Activated T-cell treated with anti-CD3 and anti-CD28 coated beads, Interleukin-2, amount 50 U/mL, for 72 hours (primary cell): ENCODE results near the gene FITM2. TPM values are rescaled to one million over a fixed set of nuclear protein-coding genes. Genes with fewer than 3 reads are reported as not detected.
A peak's percentile ranks its signal among the peaks of the same experiment; 100 is the strongest.
"Not testable (repeated sequence)": the region's sequence is repeated elsewhere in the genome, so short reads cannot be mapped to it uniquely, and the experiment has no call there.

Experiments
- ATAC-seq, 2 donors: fragments of 150-1000 bp; cut with Tn5 transposase; replicated peaks in 1 of 2; 2 replicates each; pipeline ENCODE4 v1.10.0; 2021; ENCODE audit warnings: moderate library complexity in 2 of 2, mild to moderate bottlenecking in 1 of 2
- DNase-seq, 2 donors: peaks; one replicate each; pipeline ENCODE4 v3.0.0; 2021 to 2022; ENCODE audit warnings: mixed read lengths in 1 of 2
- H3K27ac Mint-ChIP-seq: one replicate; pipeline ENCODE4 v1.8.0; 2022; ENCODE audit warnings: mild to moderate bottlenecking, moderate library complexity, mixed read lengths
- H3K27me3 Mint-ChIP-seq: one replicate; pipeline ENCODE4 v1.8.0; 2022; ENCODE audit warnings: low read depth, mixed read lengths
- H3K36me3 Mint-ChIP-seq, 2 donors: one replicate each; pipeline ENCODE4 v1.8.0; 2022; ENCODE audit warnings: mixed read lengths in 2 of 2, mild to moderate bottlenecking in 1 of 2; ENCODE audit not compliant: insufficient read depth in 2 of 2
- H3K4me1 Mint-ChIP-seq: one replicate; pipeline ENCODE4 v1.8.0; 2022; ENCODE audit warnings: low read depth, mixed read lengths
- H3K4me3 Mint-ChIP-seq, 2 donors: one replicate each; pipeline ENCODE4 v1.8.0; 2022; ENCODE audit warnings: mild to moderate bottlenecking in 2 of 2, mixed read lengths in 2 of 2, moderate library complexity in 2 of 2
- H3K9me3 Mint-ChIP-seq, 2 donors: one replicate each; pipeline ENCODE4 v1.8.0; 2022; ENCODE audit warnings: mixed read lengths in 2 of 2
- total RNA-seq, 2 donors: library from RNA; stranded (reverse); gene quantifications; one replicate each; pipeline ENCODE4 v1.2.3, GENCODE V29; 2022

FITM2 gene
- total RNA-seq, 2 donors from 2014 or later = 2.9 to 3.1 TPM

GRCh38 chr20:44324343-44324742 is 13.3 kb upstream of the FITM2 start:
- ATAC-seq = no peak

GRCh38 chr20:44319839-44320422 is 8.9 kb upstream of the FITM2 start:
- no peaks in the 10 kb centered on the region for H3K36me3 Mint-ChIP-seq
- H3K4me1 Mint-ChIP-seq = no peaks in the 10 kb centered on the region
- ATAC-seq (no peak), DNase-seq (no peak)
- H3K27me3 Mint-ChIP-seq = no peaks in the 10 kb centered on the region
- H3K4me3 Mint-ChIP-seq = no peak overlapping the region
- H3K9me3 Mint-ChIP-seq = no peaks in the 10 kb centered on the region
- no peak overlapping the region for H3K27ac Mint-ChIP-seq

More at GRCh38 chr20:44324343-44324742, 13.3 kb upstream of the FITM2 start:
- no peaks in the 10 kb centered on the region for H3K36me3 Mint-ChIP-seq
- H3K27ac Mint-ChIP-seq = no peak overlapping the region
- DNase-seq = no peak
- no peaks in the 10 kb centered on the region for H3K9me3 Mint-ChIP-seq
- no peaks in the 10 kb centered on the region for H3K4me1 Mint-ChIP-seq
- peaks cover 13% of the 10 kb centered on the region for H3K27me3 Mint-ChIP-seq
- no peak overlapping the region for H3K4me3 Mint-ChIP-seq

GRCh38 chr20:44314870-44315269 is 3.9 kb upstream of the FITM2 start:
- Mint-ChIP-seq H3K36me3 (no peaks in the 10 kb centered on the region), H3K9me3 (no peaks in the 10 kb centered on the region), H3K27ac (no peak overlapping the region), H3K4me1 (peaks cover 8% of the 10 kb centered on the region), H3K4me3 (no peak overlapping the region), H3K27me3 (no peaks in the 10 kb centered on the region)
- ATAC-seq (no peak), DNase-seq (no peak)

- DNase-seq = no peak
- Mint-ChIP-seq H3K27me3 (no peaks in the 10 kb centered on the region), H3K9me3 (no peaks in the 10 kb centered on the region), H3K27ac (peak overlapping the region; percentile 93), H3K36me3 (no peaks in the 10 kb centered on the region), H3K4me1 (peaks cover 15% of the 10 kb centered on the region), H3K4me3 (peak overlapping the region; percentile 77 to 92)
- ATAC-seq = no peak
Measured at GRCh38 chr20:44309763-44310663, 989 bp downstream of the FITM2 start.

- H3K9me3 Mint-ChIP-seq = no peaks in the 10 kb centered on the region
- ATAC-seq (no peak), DNase-seq (no peak)
- no peak overlapping the region for H3K4me3 Mint-ChIP-seq
- no peaks in the 10 kb centered on the region for H3K27me3 Mint-ChIP-seq
- no peak overlapping the region for H3K27ac Mint-ChIP-seq
- peaks cover 15% of the 10 kb centered on the region for H3K4me1 Mint-ChIP-seq
- H3K36me3 Mint-ChIP-seq = no peaks in the 10 kb centered on the region
Measured at GRCh38 chr20:44306927-44307326, 4.1 kb downstream of the FITM2 start.

- Mint-ChIP-seq H3K4me1 (peaks cover 3% of the 10 kb centered on the region), H3K27ac (no peak overlapping the region), H3K4me3 (no peak overlapping the region), H3K9me3 (no peaks in the 10 kb centered on the region), H3K27me3 (no peaks in the 10 kb centered on the region), H3K36me3 (no peaks in the 10 kb centered on the region)
- ATAC-seq = no peak
- DNase-seq = no peak
Measured at GRCh38 chr20:44304383-44304782, 6.6 kb downstream of the FITM2 start.

- Mint-ChIP-seq H3K27ac (no peak overlapping the region), H3K9me3 (no peaks in the 10 kb centered on the region), H3K4me1 (no peaks in the 10 kb centered on the region), H3K4me3 (no peak overlapping the region), H3K27me3 (no peaks in the 10 kb centered on the region), H3K36me3 (no peaks in the 10 kb centered on the region)
- ATAC-seq (no peak), DNase-seq (no peak)
Measured at GRCh38 chr20:44302736-44303135, 8.3 kb downstream of the FITM2 start.

- Mint-ChIP-seq H3K9me3 (no peaks in the 10 kb centered on the region), H3K4me3 (no peak overlapping the region), H3K4me1 (no peaks in the 10 kb centered on the region), H3K36me3 (no peaks in the 10 kb centered on the region), H3K27me3 (no peaks in the 10 kb centered on the region), H3K27ac (no peak overlapping the region)
- no peak for DNase-seq
- no peak for ATAC-seq
Measured at GRCh38 chr20:44302026-44302669, 8.9 kb downstream of the FITM2 start.

GRCh38 chr20:44301285-44301684 is 9.7 kb downstream of the FITM2 start:
- H3K27me3 Mint-ChIP-seq = no peaks in the 10 kb centered on the region
- ATAC-seq (no peak), DNase-seq (no peak)
- H3K9me3 Mint-ChIP-seq = no peaks in the 10 kb centered on the region
- H3K36me3 Mint-ChIP-seq = no peaks in the 10 kb centered on the region
- no peaks in the 10 kb centered on the region for H3K4me1 Mint-ChIP-seq
- H3K27ac Mint-ChIP-seq = no peak overlapping the region
- H3K4me3 Mint-ChIP-seq = no peak overlapping the region

GRCh38 chr20:44299011-44299535 is 11.9 kb downstream of the FITM2 start:
- not testable (repeated sequence) for H3K27ac Mint-ChIP-seq, ATAC-seq, H3K4me3 Mint-ChIP-seq, H3K4me1 Mint-ChIP-seq, H3K9me3 Mint-ChIP-seq, H3K36me3 Mint-ChIP-seq, H3K27me3 Mint-ChIP-seq, DNase-seq

GRCh38 chr20:44297721-44298120 is 13.3 kb downstream of the FITM2 start:
- Mint-ChIP-seq H3K27ac (no peak overlapping the region), H3K27me3 (no peaks in the 10 kb centered on the region), H3K36me3 (no peaks in the 10 kb centered on the region), H3K4me1 (no peaks in the 10 kb centered on the region), H3K4me3 (no peak overlapping the region), H3K9me3 (no peaks in the 10 kb centered on the region)
- DNase-seq = no peak
- ATAC-seq = no peak

- ATAC-seq = no peak
- H3K4me3 Mint-ChIP-seq = no peak overlapping the region
- no peaks in the 10 kb centered on the region for H3K4me1 Mint-ChIP-seq
- H3K27me3 Mint-ChIP-seq = no peaks in the 10 kb centered on the region
- no peaks in the 10 kb centered on the region for H3K9me3 Mint-ChIP-seq
- H3K27ac Mint-ChIP-seq = no peak overlapping the region
- DNase-seq = no peak
- no peaks in the 10 kb centered on the region for H3K36me3 Mint-ChIP-seq
Measured at GRCh38 chr20:44296011-44296410, 15.0 kb downstream of the FITM2 start.

- no peak for ATAC-seq
- Mint-ChIP-seq H3K4me1 (no peaks in the 10 kb centered on the region), H3K9me3 (no peaks in the 10 kb centered on the region), H3K36me3 (no peaks in the 10 kb centered on the region), H3K4me3 (no peak overlapping the region), H3K27me3 (no peaks in the 10 kb centered on the region), H3K27ac (peak overlapping the region; percentile 34)
- no peak for DNase-seq
Measured at GRCh38 chr20:44291754-44292153, 19.2 kb downstream of the FITM2 start.
